SK-N-SH treated with all-trans-retinoic acid at 6 μM for 48 hours (cell line): Measurements from ENCODE around the gene TOGARAM1.

Source experiments
- ATAC-seq: fragments of 200-7000 bp; cut with Tn5 transposase; 3 replicates; pipeline ENCODE4 v1.9.1; 2020; ENCODE audit warnings: mild to moderate bottlenecking, moderate library complexity
- ARNTL ChIP-seq: fragments of 450-650 bp; formaldehyde crosslinking; IDR thresholded peaks from 2 replicates; pipeline ENCODE4 v1.5.0; 2020; ENCODE audit warnings: low read depth, mild to moderate bottlenecking, moderate library complexity, borderline replicate concordance
- BACH2 ChIP-seq: fragments of 250-450 bp; sonication (Bioruptor Pico); IDR thresholded peaks from 2 replicates; pipeline ENCODE4 v1.9.0; 2021; ENCODE audit warnings: mild to moderate bottlenecking, borderline replicate concordance
- CREB5 ChIP-seq: fragments of 250-450 bp; sonication (Bioruptor Pico); IDR thresholded peaks from 2 replicates; pipeline ENCODE4 v1.5.1; 2020; ENCODE audit warnings: low read depth, mild to moderate bottlenecking, moderate library complexity
- CSDC2 ChIP-seq: fragments of 250-450 bp; sonication (Bioruptor Pico); IDR thresholded peaks from 2 replicates; pipeline ENCODE4 v1.5.0; 2020; ENCODE audit warnings: mild to moderate bottlenecking, moderate library complexity
- CSRNP3 ChIP-seq: fragments of 250-450 bp; sonication (Bioruptor Pico); IDR thresholded peaks from 2 replicates; pipeline ENCODE4 v1.5.1; 2021; ENCODE audit warnings: mild to moderate bottlenecking, moderate library complexity
- ESRRG ChIP-seq: fragments of 250-450 bp; sonication (Bioruptor Pico); IDR thresholded peaks from 2 replicates; pipeline ENCODE4 v1.6.1; 2021; ENCODE audit warnings: mild to moderate bottlenecking
- GLIS3 ChIP-seq: fragments of 250-450 bp; sonication (Bioruptor Pico); IDR thresholded peaks from 2 replicates; pipeline ENCODE4 v1.5.0; 2020; ENCODE audit warnings: mild to moderate bottlenecking, moderate library complexity
- ISL1 ChIP-seq: fragments of 250-450 bp; sonication (Bioruptor Pico); IDR thresholded peaks from 2 replicates; pipeline ENCODE4 v2.1.2; 2022; ENCODE audit warnings: mild to moderate bottlenecking, moderate library complexity
- OSR1 ChIP-seq: fragments of 250-450 bp; sonication (Bioruptor Pico); IDR thresholded peaks from 2 replicates; pipeline ENCODE4 v1.8.0; 2022; ENCODE audit warnings: moderate library complexity, mild to moderate bottlenecking, inconsistent platforms
- PATZ1 ChIP-seq: fragments of 250-450 bp; sonication (Bioruptor Pico); IDR thresholded peaks from 2 replicates; pipeline ENCODE4 v1.8.0; 2020; ENCODE audit warnings: mild to moderate bottlenecking, moderate library complexity, borderline replicate concordance
- POU6F1 ChIP-seq: fragments of 250-450 bp; sonication (Bioruptor Pico); IDR thresholded peaks from 2 replicates; pipeline ENCODE4 v1.8.0; 2021; ENCODE audit warnings: low read depth, mild to moderate bottlenecking, moderate library complexity, borderline replicate concordance
- PPARA ChIP-seq: fragments of 250-450 bp; sonication (Bioruptor Pico); IDR thresholded peaks from 2 replicates; pipeline ENCODE4 v1.5.0; 2020; ENCODE audit warnings: mild to moderate bottlenecking, borderline replicate concordance
- RARB ChIP-seq: fragments of 250-450 bp; sonication (Bioruptor Pico); IDR thresholded peaks from 2 replicates; pipeline ENCODE4 v1.8.0; 2021; ENCODE audit warnings: mild to moderate bottlenecking, moderate library complexity
- SNAI2 ChIP-seq: fragments of 250-450 bp; sonication (Bioruptor Pico); IDR thresholded peaks from 2 replicates; pipeline ENCODE4 v1.5.0; 2020; ENCODE audit warnings: mild to moderate bottlenecking, moderate library complexity
- TCF4 ChIP-seq: fragments of 250-450 bp; sonication (Bioruptor Pico); IDR thresholded peaks from 2 replicates; pipeline ENCODE4 v1.8.0; 2021; ENCODE audit warnings: mild to moderate bottlenecking, moderate library complexity, borderline replicate concordance
- TOX ChIP-seq: fragments of 250-450 bp; sonication (Bioruptor Pico); IDR thresholded peaks from 2 replicates; pipeline ENCODE4 v1.8.0; 2021; ENCODE audit warnings: mild to moderate bottlenecking, moderate library complexity, borderline replicate concordance
- ZFP3 ChIP-seq: fragments of 250-450 bp; sonication (Bioruptor Pico); IDR thresholded peaks from 2 replicates; pipeline ENCODE4 v1.5.0; 2020; ENCODE audit warnings: mild to moderate bottlenecking, moderate library complexity
- ZNF565 ChIP-seq: fragments of 450-650 bp; formaldehyde crosslinking; conservative IDR thresholded peaks from 2 replicates; pipeline ENCODE4 v1.5.0; 2020; ENCODE audit warnings: low read depth, mild to moderate bottlenecking, moderate library complexity
- ZNF70 ChIP-seq: fragments of 450-650 bp; formaldehyde crosslinking; IDR thresholded peaks from 2 replicates; pipeline ENCODE4 v1.5.0; 2020; ENCODE audit warnings: mild to moderate bottlenecking, moderate library complexity
- ZNF8 ChIP-seq: fragments of 450-650 bp; formaldehyde crosslinking; IDR thresholded peaks from 2 replicates; pipeline ENCODE4 v1.5.0; 2020; ENCODE audit warnings: mild to moderate bottlenecking, moderate library complexity

TOGARAM1 gene

DNA sequence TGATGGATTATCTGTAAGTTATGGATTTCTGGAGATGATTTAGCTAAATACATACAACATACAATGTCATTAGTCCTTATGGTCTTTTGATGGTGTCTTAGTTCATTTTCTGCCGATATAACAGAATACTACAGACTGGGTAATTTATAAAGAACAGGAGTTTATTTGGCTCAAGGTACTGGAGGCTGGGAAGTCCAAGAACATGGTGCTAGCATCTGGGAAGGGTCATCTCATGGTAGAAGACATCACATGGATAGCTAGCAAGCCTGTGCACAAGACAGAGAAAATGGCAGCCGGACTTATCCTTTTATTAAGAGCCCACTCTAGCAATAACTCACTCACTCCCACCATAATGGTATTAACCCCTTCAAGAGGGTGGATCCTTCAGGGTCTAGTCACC lies 24.4 kb upstream of the TOGARAM1 start:
- TF ChIP-seq PATZ1 (CRISPR knock-in tag) (no peak), CSRNP3 (CRISPR knock-in tag) (no peak), ZNF70 (CRISPR knock-in tag) (no peak), GLIS3 (CRISPR knock-in tag) (no peak), RARB (CRISPR knock-in tag) (no peak), TCF4 (CRISPR knock-in tag) (no peak), ISL1 (no peak), OSR1 (CRISPR knock-in tag) (no peak), CSDC2 (CRISPR knock-in tag) (no peak), TOX (CRISPR knock-in tag) (no peak)

DNA sequence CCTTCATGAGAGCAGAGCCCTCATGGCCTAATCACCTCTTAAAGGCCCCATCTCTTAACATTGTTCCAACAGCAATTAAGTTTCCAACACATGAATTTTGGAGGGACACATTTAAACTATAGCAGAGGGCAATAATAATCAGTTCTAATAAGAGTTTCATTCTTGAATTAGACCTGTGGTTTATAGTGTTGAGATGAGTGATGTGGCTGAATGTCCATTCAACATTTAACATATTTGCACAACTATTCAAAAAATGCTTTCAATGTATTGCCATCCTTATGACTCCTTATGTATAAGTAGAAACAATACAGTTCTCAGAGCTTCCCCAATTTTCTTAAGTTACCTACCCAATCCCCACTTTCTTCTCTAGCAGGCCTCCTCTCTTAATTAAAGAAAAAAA lies 21.8 kb upstream of the TOGARAM1 start:
- no peak for ATAC-seq
- TF ChIP-seq ZNF8, result no peak
- TF ChIP-seq RARB (CRISPR knock-in tag), result no peak
- TF ChIP-seq TCF4 (CRISPR knock-in tag), result no peak
- no peak for TF ChIP-seq ZNF565 (CRISPR knock-in tag)
- TF ChIP-seq TOX (CRISPR knock-in tag), result no peak
- TF ChIP-seq PPARA, result no peak
- no peak for TF ChIP-seq GLIS3 (CRISPR knock-in tag)
- no peak for TF ChIP-seq ZNF70 (CRISPR knock-in tag)
- no peak for TF ChIP-seq ARNTL (CRISPR knock-in tag)
- TF ChIP-seq BACH2 (CRISPR knock-in tag), result no peak
- TF ChIP-seq ESRRG (CRISPR knock-in tag), result no peak

More for the DNA sequence above, 24.4 kb upstream of the TOGARAM1 start:
- no peak for ATAC-seq

DNA sequence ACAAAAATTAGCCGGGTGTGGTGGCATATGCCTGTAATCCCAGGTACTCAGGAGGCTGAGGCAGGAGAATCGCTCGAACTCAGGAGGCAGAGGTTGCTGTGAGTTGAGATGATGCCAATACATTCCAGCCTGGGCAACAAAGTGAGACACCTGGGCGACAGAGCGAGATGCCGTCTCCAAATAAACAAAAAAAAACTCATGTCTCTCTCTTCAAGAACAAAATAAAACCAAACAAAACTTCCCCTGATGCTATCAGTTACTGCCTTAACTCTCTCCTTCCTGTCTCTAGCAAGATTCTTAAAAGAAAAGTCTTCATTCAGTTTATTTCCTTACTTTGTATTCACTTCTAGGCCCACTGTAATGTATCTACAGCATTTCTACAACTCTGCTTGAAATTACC lies 21.0 kb upstream of the TOGARAM1 start:
- no peak for ATAC-seq
- no peak for TF ChIP-seq PATZ1 (CRISPR knock-in tag)
- TF ChIP-seq ISL1, result no peak
- no peak for TF ChIP-seq ESRRG (CRISPR knock-in tag)
- no peak for TF ChIP-seq OSR1 (CRISPR knock-in tag)
- TF ChIP-seq CSRNP3 (CRISPR knock-in tag), result no peak
- TF ChIP-seq ZNF70 (CRISPR knock-in tag), result no peak
- TF ChIP-seq GLIS3 (CRISPR knock-in tag), result no peak
- TF ChIP-seq ZNF8, result no peak
- TF ChIP-seq SNAI2, result no peak
- no peak for TF ChIP-seq POU6F1
- TF ChIP-seq ZFP3, result no peak
- no peak for TF ChIP-seq CREB5 (CRISPR knock-in tag)
- TF ChIP-seq TCF4 (CRISPR knock-in tag), result no peak
- TF ChIP-seq RARB (CRISPR knock-in tag), result no peak
